GM12878 (cell line): ENCODE results near the gene IQGAP1. TPM values are rescaled to one million over a fixed set of nuclear protein-coding genes. Genes with fewer than 3 reads are reported as not detected.

ENCODE experiments used
- ATAC-seq: fragments of 200-7000 bp; cut with Tn5 transposase; 3 replicates; pipeline ENCODE4 v1.9.1; 2020; ENCODE audit warnings: mild to moderate bottlenecking, moderate library complexity
- BruUV-seq: library from RNA; stranded (reverse); fragments of 400-500 nt; replicated peaks from 2 replicates; lab custom pipeline; 2021; lab: Mats Ljungman, UMichigan
- CTCF ChIA-PET: fragments of 300-600 bp; sonication (Branson Sonifier 250); formaldehyde crosslinking; extraction: SDS; loops from one replicate; lab custom pipeline; 2021; ENCODE audit warnings: inconsistent platforms; lab: Yijun Ruan, JAX
- POLR2A ChIA-PET: fragments of 350-600 bp; formaldehyde crosslinking; extraction: SDS; loops from one replicate; lab custom pipeline; 2021; ENCODE audit warnings: inconsistent platforms; lab: Charles Lee
- RAD21 ChIA-PET: fragments of 300-600 bp; sonication (Branson Sonifier 250); formaldehyde crosslinking; loops from one replicate; lab custom pipeline; 2023; ENCODE audit warnings: antibody characterized with exemption; ENCODE audit not compliant: unreplicated experiment; lab: Charles Lee
- SMC1A ChIA-PET: fragments of 300-600 bp; sonication (Branson Sonifier 250); formaldehyde crosslinking; loops from one replicate; lab custom pipeline; 2023; ENCODE audit not compliant: unreplicated experiment, uncharacterized antibody; lab: Charles Lee
- DNase-seq: peaks from one replicate; pipeline ENCODE4 v3.0.0-alpha.2; 2011; ENCODE audit warnings: low read depth, low spot score
- FAIRE-seq: peaks from 3 replicates; lab custom pipeline; 2011; peaks lifted over from hg19 to GRCh38; lab: Jason Lieb, UNC
- H2AFZ ChIP-seq: 2 replicates; pipeline ENCODE4 v1.6.0; 2011; ENCODE audit warnings: low read depth, low read length, control low read depth; ENCODE audit not compliant: control insufficient read depth
- H3K27ac ChIP-seq: 2 replicates; pipeline ENCODE4 v1.5.1; 2011; ENCODE audit warnings: control low read depth; ENCODE audit not compliant: control insufficient read depth, insufficient read depth
- H3K27me3 ChIP-seq, 2 experiments: replicated peaks in 1 of 2; 2 replicates each; pipeline versions ENCODE4 v1.6.0 to v1.6.1; 2011; ENCODE audit warnings: low read length in 1 of 2; ENCODE audit not compliant: control insufficient read depth in 2 of 2, insufficient read depth in 2 of 2
- H3K36me3 ChIP-seq, 2 experiments: 2 replicates each; pipeline ENCODE4 v1.5.1; 2011; ENCODE audit warnings: low read length in 1 of 2; ENCODE audit not compliant: control insufficient read depth in 2 of 2, insufficient read depth in 2 of 2
- H3K4me1 ChIP-seq: 2 replicates; pipeline ENCODE4 v1.6.1; 2011; ENCODE audit warnings: mild to moderate bottlenecking, low read length, moderate library complexity, mixed read lengths; ENCODE audit not compliant: control insufficient read depth, insufficient read depth
- H3K4me2 ChIP-seq: 2 replicates; pipeline ENCODE4 v1.6.0; 2011; ENCODE audit warnings: control low read depth; ENCODE audit not compliant: control insufficient read depth, insufficient read depth
- H3K4me3 ChIP-seq: fragments of 200-600 bp; sonication (generic); 2 replicates; pipeline ENCODE4 v1.5.1; 2016
- H3K79me2 ChIP-seq: 2 replicates; pipeline ENCODE4 v1.6.0; 2011; ENCODE audit warnings: low read length; ENCODE audit not compliant: control insufficient read depth, insufficient read depth
- H3K9ac ChIP-seq: 2 replicates; pipeline ENCODE4 v1.8.0; 2011; ENCODE audit warnings: low read length, control low read depth, mixed read lengths; ENCODE audit not compliant: control insufficient read depth, insufficient read depth
- H3K9me3 ChIP-seq: replicated peaks from 3 replicates; pipeline ENCODE4 v1.5.1; 2011; ENCODE audit warnings: mild to moderate bottlenecking, low read length; ENCODE audit not compliant: control insufficient read depth, insufficient read depth
- H4K20me1 ChIP-seq: 2 replicates; pipeline ENCODE4 v1.6.0; 2011; ENCODE audit not compliant: control insufficient read depth, insufficient read depth
- EGR1 ChIP-seq, 2 experiments: IDR thresholded peaks; 1 replicate in 1 of 2; 2 replicates in 1 of 2; pipeline ENCODE4 v1.6.1; 2011 to 2012; ENCODE audit warnings: low read depth in 2 of 2, low read length in 2 of 2, borderline replicate concordance in 1 of 2, mild to moderate bottlenecking in 1 of 2, moderate library complexity in 1 of 2
- FOXK2 ChIP-seq: fragments of 450-650 bp; IDR thresholded peaks from 2 replicates; pipeline ENCODE4 v1.6.1; 2017; ENCODE audit warnings: mild to moderate bottlenecking, moderate library complexity
- IRF4 ChIP-seq: IDR thresholded peaks from 2 replicates; pipeline ENCODE4 v1.6.1; 2011; ENCODE audit warnings: low read depth, low read length
- IRF5 ChIP-seq: fragments of 450-650 bp; IDR thresholded peaks from 2 replicates; pipeline ENCODE4 v1.6.1; 2017; ENCODE audit warnings: borderline replicate concordance
- KAT2A ChIP-seq: conservative IDR thresholded peaks from 2 replicates; pipeline ENCODE4 v1.6.1; 2011; ENCODE audit warnings: low read depth, low read length; ENCODE audit not compliant: control insufficient read depth
- MXI1 ChIP-seq: fragments of 150-350 bp; IDR thresholded peaks from 2 replicates; pipeline ENCODE4 v1.6.1; 2011; ENCODE audit warnings: low read depth, mild to moderate bottlenecking, inconsistent platforms, low read length, improper control_type of control experiment
- NFXL1 ChIP-seq: fragments of 450-650 bp; IDR thresholded peaks from 2 replicates; pipeline ENCODE4 v1.6.1; 2017; ENCODE audit warnings: antibody characterized with exemption, mild to moderate bottlenecking, borderline replicate concordance
- NR2C2 ChIP-seq: IDR thresholded peaks from 2 replicates; pipeline ENCODE4 v1.6.1; 2011; ENCODE audit warnings: borderline replicate concordance, low read depth; ENCODE audit not compliant: control insufficient read depth, insufficient read length
- NRF1 ChIP-seq: conservative IDR thresholded peaks from 2 replicates; pipeline ENCODE4 v1.6.1; 2011; ENCODE audit warnings: mild to moderate bottlenecking, low read depth, low read length, improper control_type of control experiment
- PAX5 ChIP-seq: IDR thresholded peaks from 2 replicates; pipeline ENCODE4 v1.6.1; 2011; ENCODE audit warnings: low read depth, low read length, borderline replicate concordance
- POU2F2 ChIP-seq: IDR thresholded peaks from 3 replicates; pipeline ENCODE4 v1.6.1; 2011; ENCODE audit warnings: low read depth, mild to moderate bottlenecking, low read length, borderline replicate concordance
- RAD21 ChIP-seq: IDR thresholded peaks from 2 replicates; pipeline ENCODE4 v1.6.1; 2011; ENCODE audit warnings: mild to moderate bottlenecking, low read depth, low read length, moderate library complexity; ENCODE audit not compliant: insufficient read depth
- RB1 ChIP-seq: fragments of 450-650 bp; formaldehyde crosslinking; IDR thresholded peaks from 2 replicates; pipeline ENCODE4 v1.6.1; 2017; ENCODE audit warnings: mild to moderate bottlenecking, borderline replicate concordance
- USF2 ChIP-seq: IDR thresholded peaks from 2 replicates; pipeline ENCODE4 v1.6.1; 2011; ENCODE audit warnings: low read depth, low read length, improper control_type of control experiment, borderline replicate concordance
- WRNIP1 ChIP-seq: IDR thresholded peaks from 2 replicates; pipeline ENCODE4 v1.6.1; 2011; ENCODE audit warnings: low read depth, low read length, improper control_type of control experiment, borderline replicate concordance
- YBX1 ChIP-seq: fragments of 450-650 bp; IDR thresholded peaks from 2 replicates; pipeline ENCODE4 v1.6.1; 2016; ENCODE audit warnings: antibody characterized with exemption
- WGBS: methylation state at CpG from one replicate; pipeline ENCODE4 v1.1.6; 2016; ENCODE audit warnings: low lambda C conversion rate; ENCODE audit not compliant: insufficient replicate concordance, insufficient coverage; ENCODE audit errors: missing lambda C conversion rate; 5-methylcytosine and 5-hydroxymethylcytosine counted together
- in situ Hi-C: fragments of 300-500 bp; cut with MboI; formaldehyde crosslinking; loops from 9 replicates; pipeline ENCODE4 v1.14.3; 2018; ENCODE audit warnings: mixed read lengths
- intact Hi-C: fragments of 100-400 bp; cut with micrococcal nuclease; formaldehyde crosslinking; loops from one replicate; pipeline ENCODE4 v1.14.2; 2022; ENCODE audit not compliant: unreplicated experiment
- polyA plus RNA-seq, 11 experiments: library from polyadenylated mRNA; depleted of rRNA in 4 of 11; unstranded in 6 of 11; stranded (reverse) in 5 of 11; fragments of >200 nt; fragmentation: Nextera tagmentation in 4 of 11; fragmentation: Illumina TruSeq in 1 of 11; extraction: Ambion mirVana in 4 of 11; extraction: Trizol in 1 of 11; gene quantifications; 1 replicate in 1 of 11; 2 replicates in 10 of 11; pipeline versions ENCODE4 v1.2.1 to v1.2.3, GENCODE V29; 2011 to 2016; ENCODE audit warnings: inconsistent platforms in 2 of 11, missing spikeins in 2 of 11, low read depth in 1 of 11
- total RNA-seq, 4 experiments: library from RNA; depleted of rRNA in 3 of 4; stranded (reverse); fragments of >200 nt in 3 of 4; fragmentation: Illumina TruSeq in 1 of 4; extraction: Trizol in 1 of 4; gene quantifications; 2 replicates each; pipeline versions ENCODE4 v1.2.1 to v1.2.3, GENCODE V29; 2013 to 2021

Gene IQGAP1
- total and polyA plus RNA-seq, 10 of the 15 experiments (the other 5 are each of a cell fraction or from before 2014, with no cell fraction given) = 65.2 to 250 (median 112) TPM

- H3K27me3 ChIP-seq = no peaks in the 10 kb centered on the region
- ChIA-PET RAD21 (no interaction called here), CTCF (interaction anchor here (0.6 to 1.6 kb wide), 8 partner anchors 9 to 239 kb away, joined by 3 to 4 read pairs (median 3); no protein-coding TSS in a partner anchor), POLR2A (interaction anchor here (0.5 to 1.3 kb wide), 7 partner anchors 9 to 525 kb away, joined by 3 to 6 read pairs (median 4); no protein-coding TSS in a partner anchor), SMC1A (interaction anchor here (0.7 to 1.9 kb wide), 7 partner anchors 9 to 46 kb away, joined by 3 to 7 read pairs (median 4); no protein-coding TSS in a partner anchor)
- no peak for FAIRE-seq
- no peak for DNase-seq
- H3K4me1 ChIP-seq = no peaks in the 10 kb centered on the region
- intact Hi-C loops = no loop called here
- no peak overlapping the region for H2AFZ ChIP-seq
- no peak overlapping the region for H3K4me3 ChIP-seq
- no peaks in the 10 kb centered on the region for H4K20me1 ChIP-seq
- peaks cover 20% of the 10 kb centered on the region for H3K79me2 ChIP-seq
- in situ Hi-C loops = no loop called here
- ATAC-seq = no peak
- BruUV-seq = no TSS peak
- 93% methylated on average over 10 of the region's 10 CpGs for WGBS
- no peaks in the 10 kb centered on the region for H3K9me3 ChIP-seq
- TF ChIP-seq NFXL1 (no peak), NR2C2 (no peak), RAD21 (no peak), USF2 (no peak), PAX5 (no peak), YBX1 (no peak), KAT2A (no peak), WRNIP1 (no peak), IRF5 (no peak), FOXK2 (no peak), EGR1 (IDR thresholded peaks at IDR 0.05; ENCODE audit: borderline replicate concordance in 1 of 2, low read depth in 2 of 2, low read length in 2 of 2) (no peak), MXI1 (no peak), NRF1 (no peak), POU2F2 (no peak), IRF4 (no peak), RB1 (no peak)
- peaks cover 0 to 11% of the 10 kb centered on the region in 2 experiments for H3K36me3 ChIP-seq
- no peak overlapping the region for H3K27ac ChIP-seq
- no peak overlapping the region for H3K4me2 ChIP-seq
- H3K9ac ChIP-seq = no peak overlapping the region
These were observed 151.7 kb downstream of the IQGAP1 start for GRCh38 chr15:90539789-90540188.
